AG04449 (cell line): ENCODE results near the gene ALKBH7.
"Not testable (repeated sequence)": the region's sequence is repeated elsewhere in the genome, so short reads cannot be mapped to it uniquely, and the experiment has no call there.

Experiments used
- CTCF ChIA-PET: fragments of 350-600 bp; formaldehyde crosslinking; extraction: SDS; loops from one replicate; lab custom pipeline; 2021; ENCODE audit warnings: antibody characterized with exemption; lab: Yijun Ruan, JAX
- POLR2A ChIA-PET: fragments of 400-600, 350-600 bp; formaldehyde crosslinking; extraction: SDS; loops from one replicate; lab custom pipeline; 2020; ENCODE audit warnings: antibody characterized with exemption, inconsistent platforms; lab: Yijun Ruan, JAX
- DNase-seq: peaks from one replicate; pipeline ENCODE4 v3.0.0-alpha.2; 2010; ENCODE audit warnings: low read depth, low spot score
- H3K4me3 ChIP-seq: 2 replicates; pipeline ENCODE4 v1.5.1; 2011; ENCODE audit warnings: low read depth, mild to moderate bottlenecking, control low read depth, low read length
- TF ChIP-seq, protein P1 (sequence below): IDR thresholded peaks from one replicate; pipeline ENCODE4 v1.5.1; 2011; ENCODE audit warnings: mild to moderate bottlenecking, moderate library complexity, low read length, control low read depth, inconsistent platforms; ENCODE audit not compliant: insufficient read depth; ENCODE audit errors: missing control alignments

The ALKBH7 gene

DNA sequence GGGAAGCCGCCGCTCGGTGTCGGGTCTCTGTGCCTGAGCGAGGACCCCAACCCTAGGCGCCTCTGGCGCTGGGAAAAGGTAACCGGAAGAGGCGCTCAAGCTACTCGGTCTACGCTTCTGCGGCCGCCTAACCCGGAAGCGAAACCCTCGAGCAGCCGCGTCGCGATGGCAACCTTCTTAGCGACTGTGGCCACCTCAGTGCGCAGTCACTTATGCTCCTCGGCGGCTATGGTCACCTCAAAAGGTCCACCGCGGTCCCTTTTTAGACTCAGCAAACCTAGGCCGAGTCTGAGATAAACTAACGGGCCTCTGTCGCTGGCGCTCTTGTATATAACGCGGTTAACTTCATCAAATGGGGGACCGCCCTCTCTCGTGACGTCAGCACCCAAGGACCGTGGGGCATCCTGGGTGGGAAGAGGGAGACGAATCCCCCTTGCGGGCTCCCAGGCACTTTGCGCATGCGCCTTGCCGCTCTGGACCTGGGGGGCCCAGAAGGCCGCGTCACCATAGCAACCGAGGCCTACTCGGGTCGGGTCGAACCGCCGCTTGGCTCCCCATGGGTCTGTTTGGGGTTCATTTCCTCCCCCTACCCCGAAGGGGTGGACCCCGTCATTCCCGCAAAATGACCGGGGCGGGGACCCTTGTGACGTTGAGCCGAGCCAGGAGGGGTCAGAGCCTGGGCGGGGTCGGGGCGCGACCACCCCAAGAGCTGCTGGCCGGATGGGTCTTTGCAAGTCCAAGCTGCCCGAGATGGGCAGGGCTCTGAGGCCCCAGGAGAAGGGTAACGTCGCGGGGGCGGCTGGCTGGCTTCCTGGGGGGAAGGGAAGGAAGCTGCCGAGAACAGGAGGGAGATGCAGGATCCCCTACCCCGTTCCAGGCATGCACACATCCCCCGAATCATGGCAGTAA lies 20.7 kb downstream of the ALKBH7 start, which contains the start of gene GTF2F1:
Gene GTF2F1 (minus strand): TSS at position 91 of the 909 bp plus-strand sequence. CDS start 169 bp downstream, outside the sequence.
- peak within 1 kb of the TSS; percentile 82 for H3K4me3 ChIP-seq
- TF ChIP-seq, protein P1, sequence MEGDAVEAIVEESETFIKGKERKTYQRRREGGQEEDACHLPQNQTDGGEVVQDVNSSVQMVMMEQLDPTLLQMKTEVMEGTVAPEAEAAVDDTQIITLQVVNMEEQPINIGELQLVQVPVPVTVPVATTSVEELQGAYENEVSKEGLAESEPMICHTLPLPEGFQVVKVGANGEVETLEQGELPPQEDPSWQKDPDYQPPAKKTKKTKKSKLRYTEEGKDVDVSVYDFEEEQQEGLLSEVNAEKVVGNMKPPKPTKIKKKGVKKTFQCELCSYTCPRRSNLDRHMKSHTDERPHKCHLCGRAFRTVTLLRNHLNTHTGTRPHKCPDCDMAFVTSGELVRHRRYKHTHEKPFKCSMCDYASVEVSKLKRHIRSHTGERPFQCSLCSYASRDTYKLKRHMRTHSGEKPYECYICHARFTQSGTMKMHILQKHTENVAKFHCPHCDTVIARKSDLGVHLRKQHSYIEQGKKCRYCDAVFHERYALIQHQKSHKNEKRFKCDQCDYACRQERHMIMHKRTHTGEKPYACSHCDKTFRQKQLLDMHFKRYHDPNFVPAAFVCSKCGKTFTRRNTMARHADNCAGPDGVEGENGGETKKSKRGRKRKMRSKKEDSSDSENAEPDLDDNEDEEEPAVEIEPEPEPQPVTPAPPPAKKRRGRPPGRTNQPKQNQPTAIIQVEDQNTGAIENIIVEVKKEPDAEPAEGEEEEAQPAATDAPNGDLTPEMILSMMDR: peak; percentile 20
- POLR2A ChIA-PET: interaction anchor here (0.6 to 1.7 kb wide), 5 partner anchors 10 to 102 kb away, joined by 3 to 9 read pairs (median 4); partner anchors contain the start of gene ALKBH7
- peak; percentile 63 for DNase-seq
- CTCF ChIA-PET: interaction anchor here (0.9 to 1.1 kb wide), 3 partner anchors 13 to 167 kb away, joined by 3 to 4 read pairs (median 3); no protein-coding TSS in a partner anchor

DNA sequence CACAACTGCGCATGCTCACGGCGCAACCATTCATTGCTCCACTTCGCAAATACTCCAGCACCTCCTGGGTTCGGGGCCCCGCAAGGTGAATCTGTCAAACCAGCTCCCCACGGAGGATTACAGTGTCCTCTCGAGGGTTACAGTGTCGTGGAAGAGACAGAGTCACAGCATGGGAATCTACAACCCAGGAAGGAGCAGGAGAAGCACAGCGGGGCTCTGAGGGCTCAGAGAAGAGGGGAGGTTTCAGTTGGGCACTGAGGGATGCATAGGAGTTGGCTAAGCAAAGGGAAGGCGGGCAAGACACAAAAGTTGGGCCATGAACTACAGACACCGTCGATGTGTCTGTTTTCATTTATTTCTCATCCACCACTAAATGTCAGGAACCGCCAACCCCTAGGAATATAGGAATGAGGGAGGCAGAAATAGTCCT lies 21.4 kb downstream of the ALKBH7 start:
- TF ChIP-seq, protein P1: no peak
- no peak for DNase-seq
- ChIA-PET CTCF (interaction anchor here (0.9 to 1.0 kb wide), 2 partner anchors 12 to 17 kb away, joined by 3 to 4 read pairs; no protein-coding TSS in a partner anchor), POLR2A (interaction anchor here (0.7 to 1.7 kb wide), 3 partner anchors 16 to 26 kb away, joined by 3 to 9 read pairs (median 4); partner anchors contain the start of gene ALKBH7)
- H3K4me3 ChIP-seq: peak overlapping the region; percentile 82

- POLR2A ChIA-PET: no interaction called here
- no peak overlapping the region for H3K4me3 ChIP-seq
- TF ChIP-seq, protein P1: no peak
- CTCF ChIA-PET: no interaction called here
- DNase-seq: no peak
Measured at GRCh38 chr19:6394831-6395230, 22.2 kb downstream of the ALKBH7 start.

- POLR2A ChIA-PET: no interaction called here
- no peak for DNase-seq
- TF ChIP-seq, protein P1: no peak
- CTCF ChIA-PET: no interaction called here
- no peak overlapping the region for H3K4me3 ChIP-seq
Measured at GRCh38 chr19:6396305-6396704, 23.7 kb downstream of the ALKBH7 start.

DNA sequence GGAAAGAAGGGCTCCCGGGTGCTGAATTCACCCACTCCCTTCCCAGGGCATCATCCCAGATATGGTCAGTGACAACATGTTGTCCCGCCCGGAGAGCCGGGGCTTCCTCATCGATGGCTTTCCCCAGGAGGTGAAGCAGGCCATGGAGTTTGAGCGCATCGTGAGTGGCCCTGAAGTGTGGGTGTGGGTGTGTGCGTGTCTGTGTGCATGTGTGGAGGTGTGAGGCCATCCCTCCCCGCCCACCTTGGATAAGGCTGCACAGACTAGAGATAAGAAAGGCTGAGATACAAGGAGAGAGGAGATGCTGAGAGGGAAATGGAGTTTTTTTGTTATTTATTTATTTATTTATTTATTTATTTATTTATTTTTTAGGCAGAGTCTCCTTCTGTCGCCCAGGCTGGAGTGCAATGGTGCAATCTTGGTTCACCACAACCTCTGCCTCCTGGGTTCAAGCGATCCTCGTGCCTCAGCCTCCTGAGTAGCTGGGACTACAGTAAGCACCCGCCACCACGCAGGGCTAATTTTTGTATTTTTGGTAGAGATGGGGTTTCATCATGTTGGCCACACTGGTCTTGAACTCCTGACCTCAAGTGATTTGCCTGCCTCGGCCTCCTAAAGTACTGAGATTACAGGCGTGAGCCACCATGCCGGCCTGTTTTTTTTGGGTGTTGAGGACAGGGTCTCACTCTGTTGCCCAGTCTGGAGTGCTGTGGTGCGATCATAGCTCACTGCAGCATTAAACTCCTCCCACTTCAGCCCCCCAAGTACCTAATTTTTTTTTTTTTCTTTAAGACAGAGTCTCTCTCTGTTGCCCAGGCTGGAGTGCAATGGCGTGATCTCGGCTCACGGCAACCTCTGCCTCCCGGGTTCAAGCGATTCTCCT lies 27.7 kb downstream of the ALKBH7 start:
- DNase-seq, CTCF ChIA-PET, H3K4me3 ChIP-seq: not testable (repeated sequence)
- POLR2A ChIA-PET: interaction anchor here (0.7 kb wide), 1 partner anchor 28 kb away, joined by 3 read pairs; no protein-coding TSS in a partner anchor

DNA sequence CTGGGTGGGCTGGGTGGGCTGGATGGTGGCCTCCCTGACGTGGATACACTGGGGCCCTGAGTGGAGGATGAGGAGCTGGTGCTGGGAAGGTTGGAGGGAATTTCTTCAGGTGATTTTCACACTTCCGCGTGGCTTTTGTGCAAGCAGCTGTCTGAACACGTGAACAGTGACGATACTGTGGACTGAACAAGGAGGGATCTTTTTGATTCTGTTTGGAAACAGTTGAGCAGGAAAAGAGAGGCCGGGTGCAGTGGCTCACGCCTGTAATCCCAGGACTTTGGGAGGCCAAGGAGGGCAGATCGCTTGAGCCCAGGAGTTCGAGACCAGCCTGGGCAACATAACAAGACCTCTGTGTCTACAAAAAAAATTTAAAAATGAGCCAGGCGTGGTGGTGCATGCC lies 29.5 kb downstream of the ALKBH7 start:
- no peak for DNase-seq
- H3K4me3 ChIP-seq: no peak overlapping the region
- TF ChIP-seq, protein P1: no peak
- CTCF ChIA-PET: interaction anchor here (1.2 kb wide), 1 partner anchor 20 kb away, joined by 3 read pairs; no protein-coding TSS in a partner anchor
- POLR2A ChIA-PET: no interaction called here
